ENCODE results near the gene SAMD15.
"Not testable (repeated sequence)": the region's sequence is repeated elsewhere in the genome, so short reads cannot be mapped to it uniquely, and the experiment has no call there.

Gene SAMD15

DNA sequence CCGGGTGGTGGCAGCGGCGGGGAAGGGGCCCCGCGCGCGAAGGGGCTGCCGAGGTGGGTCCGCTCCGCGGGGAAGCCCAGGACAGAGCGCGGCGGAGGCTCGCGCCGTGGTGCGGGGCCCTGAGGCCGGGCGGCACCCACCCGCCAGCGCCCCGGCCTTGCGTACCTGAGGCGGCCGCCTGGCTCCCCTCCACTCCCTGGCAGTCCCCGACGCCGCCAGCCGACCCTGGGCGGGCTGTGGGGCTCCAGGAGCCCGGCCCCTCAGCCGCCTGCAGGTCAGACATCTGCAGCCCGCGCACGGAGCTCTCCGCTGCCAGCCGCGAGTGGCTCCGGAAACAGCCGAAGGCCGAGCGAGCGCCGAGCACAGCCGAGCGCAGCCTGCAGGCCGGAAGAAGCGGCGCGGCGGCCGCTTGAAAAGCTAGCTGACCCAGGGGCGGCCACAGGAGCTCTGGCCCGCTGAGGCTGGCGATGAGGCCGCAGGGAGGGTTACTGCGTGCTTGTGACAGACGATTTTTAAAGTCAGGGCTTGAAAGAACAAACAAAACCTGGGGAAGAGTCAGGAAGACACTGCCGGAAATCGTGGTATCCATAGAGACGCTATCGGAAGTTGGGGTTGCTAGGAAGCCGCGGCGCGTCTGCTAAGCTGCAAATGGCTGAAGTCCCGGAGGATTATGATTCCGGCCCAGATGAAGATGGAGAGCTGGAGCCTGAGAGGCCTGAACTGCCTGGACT lies at the start of gene SAMD15, which contains the start of gene TMED8:
Gene SAMD15, plus strand, starts transcription at position 609 of the 731 bp plus-strand sequence. Its CDS starts 40 bp downstream, at position 649.
Gene TMED8, minus strand, starts transcription at position 324 of the 731 bp plus-strand sequence. Its CDS starts 41 bp downstream, at position 283.
- DNase-seq, result peak; percentile 17

DNA sequence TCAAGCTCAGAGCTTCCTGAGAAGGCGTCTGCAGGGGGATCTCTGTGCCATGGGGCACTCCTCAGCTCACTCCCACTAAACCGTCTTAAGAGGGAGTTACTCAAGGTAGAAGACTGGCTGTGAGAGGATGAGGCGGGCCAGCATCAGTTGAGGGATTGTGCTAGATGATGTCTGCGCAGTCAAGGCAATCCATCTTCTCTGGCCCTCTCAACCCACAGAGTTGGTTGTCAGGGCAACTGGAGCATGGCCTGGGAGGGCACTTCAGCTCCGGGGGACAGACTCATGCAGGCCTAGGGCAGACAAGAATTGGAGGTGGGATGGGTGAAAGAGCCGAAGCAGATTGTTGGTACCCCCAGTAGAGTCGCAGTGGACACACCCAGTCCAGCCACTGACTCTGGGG lies 47.3 kb upstream of the SAMD15 start:
- no peak for DNase-seq

DNA sequence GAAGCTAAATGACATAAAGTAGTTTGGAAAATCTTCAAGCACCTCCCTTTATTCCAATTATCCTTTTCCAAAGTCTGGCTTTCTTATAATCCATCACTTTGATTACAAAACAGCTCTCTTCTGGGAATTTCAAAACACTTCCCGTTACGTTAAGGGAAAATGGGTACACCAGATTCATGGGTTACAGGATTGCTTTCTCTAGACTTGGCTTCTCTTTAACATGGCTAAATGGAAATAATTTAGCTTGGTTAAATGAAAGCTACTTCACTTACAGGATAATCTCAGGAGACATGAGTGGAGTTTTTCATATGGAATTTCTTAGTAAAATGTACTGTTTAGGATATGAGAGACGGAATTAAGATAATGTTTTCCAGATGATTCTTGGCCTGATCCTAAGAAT lies 41.6 kb upstream of the SAMD15 start:
- no peak for DNase-seq

DNA sequence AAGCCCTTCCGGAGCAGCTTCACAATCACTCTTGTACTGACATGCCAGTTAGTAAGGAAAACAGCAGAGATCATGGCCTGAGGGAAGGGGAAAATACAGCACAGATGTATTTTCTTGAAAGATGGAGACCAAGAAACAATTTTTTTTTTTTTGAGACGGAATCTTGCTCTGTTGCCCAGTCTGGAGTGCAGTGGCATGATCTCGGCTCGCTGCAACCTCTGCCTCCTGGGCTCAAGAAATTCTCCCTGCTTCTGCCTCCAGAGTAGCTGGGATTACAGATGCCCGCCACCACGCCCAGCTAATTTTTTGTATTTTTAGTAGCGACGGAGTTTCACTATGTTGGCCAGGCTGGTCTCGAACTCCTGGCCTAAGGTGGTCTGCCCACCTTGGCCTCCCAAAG lies 39.9 kb upstream of the SAMD15 start:
- not testable (repeated sequence) for DNase-seq

DNA sequence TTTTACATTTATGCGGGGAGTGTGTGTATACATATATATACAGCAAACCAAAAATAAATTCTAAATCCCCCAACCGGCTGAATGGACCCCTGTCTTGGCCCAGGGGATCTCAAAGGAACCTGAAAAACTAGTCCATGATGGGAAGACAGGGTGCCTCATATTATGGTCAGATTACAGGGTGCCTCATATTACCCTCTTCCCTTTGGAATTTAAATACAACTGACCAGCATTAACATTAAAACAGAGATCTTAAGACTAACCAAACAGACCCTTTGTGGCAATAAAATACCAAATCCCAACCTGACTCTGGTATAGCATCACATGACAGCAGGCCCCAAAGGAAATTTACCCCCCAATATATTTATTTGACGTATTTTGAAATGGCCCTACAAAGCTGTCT lies 39.3 kb upstream of the SAMD15 start:
- no peak for DNase-seq

DNA sequence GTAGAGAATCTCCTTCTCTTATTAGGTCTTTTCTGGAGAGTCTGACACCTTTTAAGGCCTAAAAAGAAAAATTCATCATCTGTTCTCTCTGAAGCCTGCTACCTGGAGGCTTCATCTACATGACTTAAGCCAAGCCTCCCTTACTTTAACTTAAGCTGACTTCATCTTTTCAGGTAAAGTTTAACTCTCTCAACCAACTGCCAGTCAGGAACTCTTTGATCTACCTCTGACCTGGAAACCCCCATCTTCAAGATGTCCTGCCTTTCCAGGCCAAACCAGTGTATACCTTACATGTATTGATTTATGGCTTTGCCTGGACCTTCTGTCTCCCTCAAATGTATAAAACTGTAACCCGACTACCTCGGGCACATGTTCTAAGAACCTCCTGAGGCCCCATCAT lies 38.9 kb upstream of the SAMD15 start:
- DNase-seq, result no peak

DNA sequence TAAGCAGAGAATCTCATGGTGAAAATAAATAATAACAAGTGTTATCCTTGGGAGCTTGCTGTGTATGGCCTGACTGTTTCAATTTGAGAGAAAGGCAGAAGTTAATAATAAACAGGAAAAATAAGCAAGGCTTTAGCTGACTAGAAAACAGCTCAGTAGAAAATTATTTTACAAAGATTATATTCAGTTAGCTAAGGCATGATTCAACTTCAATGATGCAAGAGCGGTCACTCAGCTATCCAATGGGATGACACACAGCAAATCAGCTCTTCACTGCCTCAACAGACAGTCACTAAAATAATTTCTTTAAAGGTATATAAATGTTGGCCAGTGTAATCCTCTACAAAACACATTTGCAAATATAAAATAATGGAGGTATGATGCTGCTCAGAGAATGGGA lies 37.8 kb upstream of the SAMD15 start:
- no peak for DNase-seq

DNA sequence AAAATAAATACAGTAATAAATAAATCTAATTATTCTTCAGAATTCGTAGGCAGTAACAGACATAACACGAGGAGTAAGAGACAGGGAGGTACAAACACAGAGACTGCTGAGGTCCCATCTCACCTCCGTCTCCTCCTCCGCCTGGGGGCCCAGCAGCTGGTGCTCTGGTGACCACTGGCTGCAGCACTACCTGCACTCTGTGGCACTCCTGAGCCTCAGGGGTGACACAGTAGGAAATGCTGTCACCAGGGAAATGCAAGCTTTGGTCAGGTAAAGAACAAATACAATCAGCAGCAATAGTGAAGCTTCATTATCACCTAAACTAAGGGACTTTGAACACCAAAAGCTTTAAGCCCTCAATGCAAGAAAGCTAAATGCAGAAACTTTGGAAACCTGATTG lies 36.8 kb upstream of the SAMD15 start:
- DNase-seq, result no peak

DNA sequence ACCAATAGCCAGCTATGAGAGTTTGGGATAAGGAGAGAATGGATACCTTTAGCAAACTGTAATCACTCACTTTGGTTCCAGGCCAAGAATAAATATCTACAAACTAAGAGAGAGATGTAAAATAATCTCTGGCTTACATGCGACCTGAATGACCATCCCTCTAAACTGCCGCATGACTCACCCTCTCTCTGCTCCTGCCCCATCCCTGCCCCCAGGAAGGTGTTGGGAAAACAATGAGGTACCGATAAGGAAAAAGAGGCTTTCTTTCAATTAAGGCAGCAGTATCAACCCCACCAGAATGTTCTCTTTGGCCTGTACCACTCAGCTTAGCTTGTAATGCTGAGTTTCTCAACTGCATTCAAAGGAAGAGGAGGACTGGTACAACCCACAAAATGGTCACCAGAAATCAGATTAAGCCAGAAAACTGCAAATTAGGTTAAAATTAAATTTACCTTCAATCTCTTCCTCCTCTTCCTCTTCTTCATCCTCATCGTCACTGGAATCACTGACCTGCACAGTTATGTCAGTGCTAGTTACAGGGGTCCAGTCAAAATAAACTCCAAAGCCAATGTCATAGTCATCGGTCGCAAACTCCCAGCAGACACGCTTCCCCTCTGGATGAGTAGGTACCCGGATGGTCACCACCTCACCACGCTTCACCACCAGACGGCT lies 34.3 kb upstream of the SAMD15 start:
- no peak for DNase-seq

DNA sequence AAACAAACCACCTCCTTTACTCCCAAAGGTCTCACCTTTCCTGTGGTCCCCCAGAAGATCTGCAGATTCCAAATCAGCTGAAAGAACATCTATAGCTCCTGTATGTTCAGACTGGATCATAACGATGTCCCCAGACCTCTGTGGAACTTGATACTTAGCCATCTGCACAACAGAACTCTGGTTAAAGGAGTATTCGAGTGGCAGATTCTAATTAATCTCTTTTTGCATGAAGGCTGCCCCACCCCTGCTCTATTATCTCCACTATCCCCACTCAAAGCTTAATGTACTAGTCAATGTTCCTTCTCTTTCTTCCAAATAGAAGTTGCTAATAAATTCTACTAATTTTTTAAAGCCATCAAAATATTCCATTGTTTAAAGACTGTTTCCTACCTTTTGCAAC lies 33.5 kb upstream of the SAMD15 start:
- DNase-seq, result no peak

DNA sequence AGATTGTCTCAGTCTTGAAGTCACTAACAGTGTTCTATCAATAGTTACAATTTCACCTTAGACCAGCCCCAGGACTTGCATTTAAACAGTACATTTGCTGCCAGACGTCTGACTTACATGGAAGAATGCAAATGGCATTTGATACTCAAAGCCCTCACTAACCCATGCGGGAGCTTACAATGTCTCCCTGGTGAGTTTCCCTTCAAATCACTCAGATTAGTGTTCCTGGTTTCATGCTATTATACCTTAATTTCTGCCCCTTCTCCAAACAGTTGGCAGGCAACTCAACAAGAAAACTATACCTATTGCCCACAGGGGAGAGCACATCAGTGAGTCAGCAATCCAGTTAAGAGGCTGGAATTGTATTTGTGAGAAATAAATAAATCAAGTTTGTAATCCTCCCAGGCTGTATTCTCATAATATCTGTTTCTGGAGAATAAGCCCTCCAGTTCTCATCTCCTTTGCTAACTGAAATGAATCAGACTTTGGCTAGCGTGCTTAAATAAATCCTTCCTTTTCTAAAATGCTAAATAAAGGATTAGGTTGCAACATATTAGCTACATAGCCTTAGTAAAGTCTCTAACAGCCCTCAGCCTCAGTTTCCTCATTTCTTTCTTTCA lies 32.7 kb upstream of the SAMD15 start:
- DNase-seq, result no peak

DNA sequence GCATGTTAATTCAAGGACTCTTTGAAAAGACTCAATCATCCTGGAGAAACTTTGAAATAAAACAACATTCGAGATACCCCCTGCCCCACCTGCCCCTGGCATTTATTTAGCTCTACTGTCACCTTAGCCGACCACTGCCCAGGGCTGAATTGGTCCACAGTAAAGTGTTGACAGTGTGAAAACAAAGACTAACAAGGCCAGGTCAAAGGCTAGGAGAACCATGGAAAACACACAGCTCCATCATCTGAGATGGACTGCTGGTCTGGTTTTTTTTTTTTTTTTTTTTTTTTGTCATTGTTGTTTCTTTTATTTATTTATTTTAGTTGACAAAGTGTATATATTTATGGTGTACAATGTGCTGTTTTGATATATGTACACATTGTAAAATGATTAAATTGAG lies 30.7 kb upstream of the SAMD15 start:
- DNase-seq, result no peak

DNA sequence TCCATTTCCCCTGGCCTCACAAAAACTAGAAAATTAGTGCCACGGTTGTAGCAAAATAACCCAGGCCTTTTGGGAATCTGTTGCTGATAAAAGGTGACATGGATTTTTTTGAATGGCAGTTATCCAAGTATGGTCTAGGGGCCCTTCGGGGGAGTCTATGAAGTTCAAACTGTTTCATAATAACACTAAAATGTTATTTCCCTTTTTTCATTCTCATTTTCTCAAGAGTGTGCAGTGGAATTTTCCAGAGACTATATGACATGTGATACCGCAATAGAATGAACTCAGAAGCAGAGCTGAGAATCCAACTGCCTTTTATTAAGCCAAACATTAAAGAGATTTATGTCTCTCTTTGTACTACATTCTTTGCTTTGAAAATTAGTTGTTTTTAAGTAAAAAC lies 29.4 kb upstream of the SAMD15 start:
- DNase-seq, result no peak

DNA sequence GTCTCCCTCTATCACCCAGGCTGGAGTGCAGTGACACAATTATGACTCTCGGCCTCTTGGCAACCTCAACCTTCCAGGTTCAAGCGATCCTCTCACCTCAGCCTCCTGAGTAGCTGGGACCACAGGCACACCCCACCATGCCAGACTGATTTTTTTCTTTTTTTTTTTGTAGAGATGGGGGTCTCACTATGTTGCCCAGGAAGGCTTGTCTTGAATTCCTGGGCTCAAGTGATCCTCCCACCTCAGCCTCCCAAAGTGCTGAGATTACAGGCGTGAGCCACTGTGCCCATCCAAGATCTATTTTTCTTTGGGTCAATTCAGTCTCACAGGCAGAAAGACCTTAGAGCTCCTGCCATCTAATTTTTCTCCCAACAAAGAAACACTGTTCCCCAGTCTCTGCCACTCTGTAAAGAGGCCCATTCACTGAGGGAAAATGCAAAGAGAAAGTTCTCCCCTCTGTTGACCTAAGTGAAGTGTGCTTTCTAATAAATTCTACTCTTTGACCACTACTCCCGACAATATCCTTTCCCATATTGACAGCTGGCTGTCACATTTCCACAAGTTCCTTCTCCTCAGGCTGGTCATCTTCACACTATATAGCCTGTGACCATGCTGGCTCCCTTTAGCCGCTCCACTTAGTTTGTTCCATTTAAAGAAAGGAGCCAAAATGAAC lies 23.6 kb upstream of the SAMD15 start:
- no peak for DNase-seq

DNA sequence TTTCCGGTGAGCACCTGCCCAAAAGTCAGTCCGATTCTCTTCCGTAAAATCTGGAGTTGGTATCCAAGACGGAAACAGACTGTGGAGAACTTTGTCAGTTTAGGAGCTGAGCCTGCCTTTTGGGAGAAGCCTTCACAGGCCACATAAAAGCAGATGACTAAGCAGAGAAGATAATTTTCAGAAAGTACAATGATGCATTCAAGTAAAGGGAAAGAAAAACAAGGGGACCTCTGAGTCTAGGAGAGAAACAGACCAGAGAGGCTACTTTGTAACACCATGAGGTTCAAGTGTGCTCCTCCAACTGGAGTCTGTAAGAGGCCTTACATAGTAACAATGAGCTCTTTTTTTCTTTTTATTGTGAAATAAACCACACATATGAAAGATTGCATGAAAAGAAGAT lies 21.4 kb upstream of the SAMD15 start:
- DNase-seq, result no peak

DNA sequence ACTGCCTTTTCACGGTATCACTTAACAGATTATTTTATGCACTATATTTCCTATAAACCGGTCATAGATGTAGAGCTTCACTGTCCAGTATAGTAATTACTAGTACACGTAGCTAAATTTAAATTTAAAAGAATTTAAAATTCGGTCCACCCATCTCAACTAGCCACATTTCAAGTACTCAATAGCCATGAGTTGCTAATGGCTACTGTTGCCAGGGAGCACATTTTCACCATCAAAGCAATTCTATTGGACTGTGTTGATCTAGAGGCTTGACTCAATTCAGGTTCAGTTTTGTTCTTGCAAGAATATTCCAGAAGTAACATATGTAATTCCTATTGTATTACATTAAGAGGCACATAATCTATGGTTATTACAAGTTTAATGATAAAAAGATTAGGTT lies 20.3 kb upstream of the SAMD15 start:
- no peak for DNase-seq

DNA sequence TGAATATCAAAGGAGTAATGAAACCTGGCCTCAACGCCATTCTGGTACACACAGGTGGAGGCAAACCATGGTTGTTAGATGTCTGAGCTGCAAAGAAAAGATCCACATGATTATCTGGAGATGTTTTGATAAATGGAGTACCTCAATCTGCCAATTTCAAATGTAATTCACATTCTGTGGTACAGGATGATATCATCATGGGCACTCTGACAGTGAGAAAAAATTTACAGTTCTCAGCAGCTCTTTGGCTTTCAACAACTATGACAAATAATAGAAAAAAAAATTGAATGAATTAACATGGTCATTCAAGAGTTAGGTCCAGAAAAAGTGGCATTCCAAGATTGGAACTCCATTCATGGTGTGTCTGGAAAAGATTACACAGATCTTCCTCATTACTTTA lies 17.6 kb upstream of the SAMD15 start:
- no peak for DNase-seq

DNA sequence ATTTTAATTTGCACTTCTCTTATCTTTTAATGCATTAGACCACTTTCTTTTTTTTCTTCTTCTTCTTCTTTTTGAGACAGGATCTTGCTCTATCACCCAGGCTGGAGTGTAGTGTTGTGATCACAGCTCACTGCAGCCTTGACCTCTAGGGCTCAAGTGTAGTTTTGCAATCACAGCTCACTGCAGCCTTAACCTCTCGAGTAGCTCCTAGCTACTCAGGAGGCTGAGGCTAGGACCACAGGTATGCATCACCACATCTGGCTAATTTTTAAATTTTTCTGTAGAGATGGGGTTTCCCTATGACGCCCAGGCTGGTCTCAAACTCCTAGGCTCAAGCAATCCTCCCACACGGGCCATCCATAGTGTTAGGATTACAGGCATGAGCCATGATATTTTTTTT lies 13.0 kb upstream of the SAMD15 start:
- no peak for DNase-seq

DNA sequence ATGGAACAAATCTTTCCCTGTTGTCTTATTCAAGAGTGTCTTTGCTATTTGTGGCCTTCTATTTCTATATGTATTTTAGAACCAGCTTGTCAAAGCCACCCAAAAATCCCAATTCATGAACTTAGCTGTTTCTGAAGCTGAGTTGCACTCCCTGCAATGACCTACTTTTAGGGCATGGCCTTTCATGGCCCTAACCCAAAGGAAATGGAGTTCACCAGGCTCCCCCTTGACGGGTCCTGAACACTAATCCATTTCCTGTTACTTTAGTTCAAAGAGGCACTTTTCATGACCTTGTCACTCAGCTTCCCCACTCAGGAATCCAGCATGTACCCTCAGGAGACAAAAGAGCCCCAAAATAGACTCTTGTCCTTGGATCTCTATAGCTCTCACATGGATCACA lies 7.9 kb upstream of the SAMD15 start:
- DNase-seq, result no peak

DNA sequence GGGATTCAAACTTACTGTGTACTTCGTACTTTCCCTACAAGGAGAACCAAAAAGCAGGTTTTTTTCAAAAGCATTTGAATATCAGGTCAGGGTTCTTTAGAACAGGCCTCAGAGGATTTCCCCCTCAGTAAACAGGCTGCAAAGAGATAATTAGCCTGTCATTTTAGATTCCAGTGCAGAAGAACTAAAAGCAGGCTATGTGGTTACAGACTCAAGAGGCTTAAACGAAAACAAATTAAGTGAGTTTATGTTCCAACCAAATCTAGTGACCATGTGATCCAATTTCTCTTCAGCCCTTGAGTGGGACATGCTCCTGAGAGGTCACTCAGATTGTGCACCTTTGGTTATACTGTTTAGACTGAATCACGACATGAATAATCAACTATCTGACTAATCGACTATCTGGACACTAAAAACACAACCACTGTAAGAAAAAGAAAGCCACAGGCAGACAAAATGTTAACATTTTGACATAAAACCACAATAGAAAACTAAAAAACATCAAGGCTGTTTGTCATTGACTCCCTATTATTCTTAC lies 4.8 kb upstream of the SAMD15 start:
- no peak for DNase-seq

DNA sequence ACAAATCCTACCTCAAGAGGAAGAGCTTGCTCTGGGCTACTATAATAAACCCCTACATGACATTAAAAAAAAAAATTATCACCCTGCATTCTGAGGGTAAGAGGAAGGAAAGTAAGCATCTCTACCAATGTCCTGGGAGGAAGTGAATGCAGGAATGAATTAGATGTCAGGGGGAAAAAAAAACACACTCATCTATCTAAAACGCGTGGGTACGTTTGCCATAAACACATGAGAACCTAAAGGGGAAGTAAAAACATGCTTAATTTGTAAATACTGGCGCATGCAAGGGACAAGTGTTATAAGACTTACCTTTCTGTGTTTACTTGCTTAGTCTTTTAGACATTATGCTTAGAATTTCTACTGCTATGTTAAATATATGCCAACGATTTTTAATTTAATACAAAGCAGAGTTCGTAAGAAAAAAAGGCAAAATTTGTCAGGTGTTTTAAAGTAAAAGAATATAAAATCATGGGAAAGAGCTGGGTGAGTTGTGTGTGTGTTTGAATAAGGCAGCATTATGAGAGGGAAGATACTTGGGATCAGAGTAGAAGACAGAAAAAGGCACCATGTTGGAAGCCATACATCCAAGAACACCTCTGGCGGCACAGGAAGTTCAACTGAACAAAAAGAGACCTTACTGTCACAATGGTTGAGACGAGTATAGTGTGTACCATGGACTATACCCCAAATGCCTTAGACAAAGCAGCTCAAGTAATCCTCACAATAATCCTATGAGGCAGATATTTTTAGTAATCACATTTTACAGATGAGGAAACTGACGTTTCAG lies 1.8 kb upstream of the SAMD15 start:
- DNase-seq, result no peak

DNA sequence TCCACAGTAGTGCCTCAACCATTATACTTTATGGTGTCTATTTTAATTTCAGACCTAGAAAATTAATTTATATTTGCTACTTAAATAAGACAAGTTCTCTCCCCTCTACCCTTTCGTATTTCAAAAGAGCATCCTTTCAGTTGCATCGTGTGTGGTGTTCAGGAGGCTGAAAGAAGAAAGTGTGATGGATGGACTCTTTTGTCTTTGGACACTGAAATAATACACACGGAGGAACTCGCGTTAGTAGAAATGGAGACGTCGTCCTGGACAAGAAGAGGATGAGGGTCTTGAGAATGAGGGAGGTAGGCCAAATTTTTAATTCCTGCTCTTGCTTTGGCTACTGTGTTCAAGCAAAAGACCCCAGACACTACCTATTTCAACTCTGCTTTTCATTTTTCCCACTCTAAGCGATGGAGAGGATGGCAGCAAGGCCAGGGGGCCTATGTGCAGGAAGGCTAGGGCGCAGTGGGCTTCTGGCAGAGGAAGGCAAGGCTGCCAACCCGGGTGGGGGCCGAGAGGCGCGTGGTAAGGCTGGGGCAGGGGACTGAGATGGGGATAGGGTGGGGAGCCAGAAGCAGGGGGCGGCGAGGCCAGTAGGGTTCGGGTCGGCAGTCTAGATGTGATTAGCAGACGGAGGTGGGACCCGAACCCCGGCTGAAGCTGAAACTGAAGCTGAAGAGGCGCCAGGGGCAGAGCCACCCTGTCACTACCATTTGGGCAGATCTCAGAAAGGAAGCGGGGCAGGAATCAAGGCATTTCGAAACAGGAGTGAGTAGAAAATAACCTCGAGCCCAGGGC lies 1.0 kb upstream of the SAMD15 start:
- no peak for DNase-seq

Data from GOT3 (cell line).